ENCODE measurements around the gene BCOR.

BCOR gene

DNA sequence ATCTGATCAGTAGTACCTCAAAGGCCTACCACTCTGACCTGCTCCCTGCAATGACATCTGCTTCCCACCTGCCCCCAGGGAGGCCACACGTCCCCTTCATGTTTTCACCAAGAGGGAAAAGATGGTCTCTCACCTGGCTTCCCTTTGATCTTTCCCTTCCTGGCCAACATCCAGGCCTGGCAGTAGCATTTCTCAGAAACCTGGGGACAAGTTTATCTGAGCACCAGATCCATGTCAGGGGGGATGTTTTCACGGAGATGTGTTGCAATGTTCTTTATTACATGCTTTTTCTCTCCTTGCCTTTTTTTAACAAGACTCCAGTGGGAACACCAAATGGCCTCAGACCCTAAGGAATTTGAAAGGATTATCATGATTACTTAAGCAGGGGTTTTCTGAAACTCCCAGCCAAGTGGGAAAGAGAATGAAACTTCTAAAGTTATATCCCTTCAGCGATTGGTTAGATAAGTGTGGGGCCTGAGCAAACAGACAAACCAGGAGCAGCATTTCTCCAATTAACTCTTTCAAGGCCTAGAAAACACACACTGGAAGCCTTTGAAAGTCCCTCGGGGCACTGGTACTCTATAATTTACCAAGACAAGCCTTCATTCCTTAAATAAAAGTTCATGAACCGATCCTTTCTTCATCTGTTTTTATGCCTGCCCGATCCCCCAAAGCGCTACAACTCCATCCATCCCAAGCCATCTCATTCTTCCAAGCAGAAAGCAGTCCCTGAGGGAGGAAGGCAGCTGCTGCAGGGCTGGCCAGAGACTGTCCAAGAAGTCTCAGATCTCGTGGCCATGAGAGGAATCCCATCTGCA lies 94.1 kb downstream of the BCOR start:
- DNase-seq (ENCODE audit: low read depth) = no peak

DNA sequence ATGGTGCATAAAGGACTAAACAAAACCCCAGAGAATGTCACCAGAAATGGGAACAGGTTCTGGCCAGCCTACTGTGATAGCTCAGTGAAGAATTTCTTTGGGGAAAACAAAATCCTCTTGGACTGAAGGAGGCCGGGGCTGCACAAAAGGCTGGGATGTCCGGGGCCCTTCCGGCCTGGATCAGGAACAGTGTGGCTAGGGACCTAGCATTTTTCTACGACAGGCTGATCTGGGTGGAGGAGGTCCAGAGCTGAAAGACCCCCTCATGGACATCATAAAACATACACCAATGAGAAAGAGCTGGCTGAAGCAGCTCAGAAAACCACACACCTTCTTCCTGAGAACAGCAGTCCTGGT lies 94.7 kb downstream of the BCOR start:
- DNase-seq (ENCODE audit: low read depth) = no peak
